Activated naive CD8-positive, alpha-beta T cell (primary cell): Measurements from ENCODE around the gene SPEF1.

Source experiments
- H3K27ac Mint-ChIP-seq: one replicate; pipeline ENCODE4 v1.8.0; 2021; ENCODE audit warnings: mixed read lengths
- H3K27me3 Mint-ChIP-seq: one replicate; pipeline ENCODE4 v1.8.0; 2021; ENCODE audit warnings: mixed read lengths
- H3K36me3 Mint-ChIP-seq: one replicate; pipeline ENCODE4 v1.8.0; 2021; ENCODE audit warnings: mixed read lengths
- H3K4me1 Mint-ChIP-seq: one replicate; pipeline ENCODE4 v1.8.0; 2021; ENCODE audit warnings: low read depth, mixed read lengths
- H3K4me3 Mint-ChIP-seq: one replicate; pipeline ENCODE4 v1.8.0; 2021; ENCODE audit warnings: mild to moderate bottlenecking, mixed read lengths
- H3K9me3 Mint-ChIP-seq: one replicate; pipeline ENCODE4 v1.8.0; 2021; ENCODE audit warnings: low read depth, mixed read lengths

The SPEF1 gene

GRCh38 chr20:3754276-3754630 is 27.0 kb downstream of the SPEF1 start:
- Mint-ChIP-seq H3K27ac (no peak overlapping the region), H3K36me3 (peaks cover 3% of the 10 kb centered on the region)

GRCh38 chr20:3753501-3754275 is 27.6 kb downstream of the SPEF1 start:
- Mint-ChIP-seq H3K27me3 (no peaks in the 10 kb centered on the region), H3K36me3 (peaks cover 3% of the 10 kb centered on the region), H3K4me1 (peaks cover 8% of the 10 kb centered on the region), H3K4me3 (no peak overlapping the region), H3K9me3 (no peaks in the 10 kb centered on the region), H3K27ac (no peak overlapping the region)

More at GRCh38 chr20:3754276-3754630, 27.0 kb downstream of the SPEF1 start:
- no peak overlapping the region for H3K4me3 Mint-ChIP-seq
- H3K9me3 Mint-ChIP-seq: no peaks in the 10 kb centered on the region
- H3K4me1 Mint-ChIP-seq: peaks cover 8% of the 10 kb centered on the region
- no peaks in the 10 kb centered on the region for H3K27me3 Mint-ChIP-seq

- Mint-ChIP-seq H3K9me3 (no peaks in the 10 kb centered on the region), H3K27me3 (no peaks in the 10 kb centered on the region), H3K36me3 (peaks cover 2% of the 10 kb centered on the region), H3K4me3 (peak overlapping the region; percentile 8), H3K27ac (no peak overlapping the region), H3K4me1 (peaks cover 8% of the 10 kb centered on the region)
Observed at GRCh38 chr20:3753098-3753497, 28.1 kb downstream of the SPEF1 start.

- no peaks in the 10 kb centered on the region for H3K9me3 Mint-ChIP-seq
- peak overlapping the region; percentile 56 for H3K4me3 Mint-ChIP-seq
- H3K27ac Mint-ChIP-seq: no peak overlapping the region
- no peaks in the 10 kb centered on the region for H3K36me3 Mint-ChIP-seq
- H3K4me1 Mint-ChIP-seq: peaks cover 8% of the 10 kb centered on the region
- H3K27me3 Mint-ChIP-seq: peaks cover under 1% of the 10 kb centered on the region
Observed at GRCh38 chr20:3752386-3752759, 28.9 kb downstream of the SPEF1 start.

- Mint-ChIP-seq H3K36me3 (no peaks in the 10 kb centered on the region), H3K4me3 (peak overlapping the region; percentile 56), H3K27ac (no peak overlapping the region), H3K27me3 (peaks cover 2% of the 10 kb centered on the region), H3K9me3 (no peaks in the 10 kb centered on the region), H3K4me1 (peaks cover 8% of the 10 kb centered on the region)
Observed at GRCh38 chr20:3751675-3752385, 29.4 kb downstream of the SPEF1 start.

GRCh38 chr20:3751305-3751674 is 30.0 kb downstream of the SPEF1 start:
- Mint-ChIP-seq H3K27ac (no peak overlapping the region), H3K27me3 (peaks cover 2% of the 10 kb centered on the region), H3K4me1 (peaks cover 8% of the 10 kb centered on the region), H3K9me3 (no peaks in the 10 kb centered on the region), H3K4me3 (no peak overlapping the region), H3K36me3 (no peaks in the 10 kb centered on the region)

- Mint-ChIP-seq H3K36me3 (no peaks in the 10 kb centered on the region), H3K27ac (no peak overlapping the region), H3K9me3 (no peaks in the 10 kb centered on the region), H3K4me1 (peaks cover 11% of the 10 kb centered on the region), H3K4me3 (no peak overlapping the region), H3K27me3 (peaks cover 3% of the 10 kb centered on the region)
Observed at GRCh38 chr20:3749689-3750531, 31.3 kb downstream of the SPEF1 start.

GRCh38 chr20:3749087-3749688 is 32.1 kb downstream of the SPEF1 start:
- Mint-ChIP-seq H3K4me1 (peaks cover 19% of the 10 kb centered on the region), H3K27me3 (peaks cover 3% of the 10 kb centered on the region), H3K36me3 (no peaks in the 10 kb centered on the region), H3K4me3 (no peak overlapping the region), H3K27ac (no peak overlapping the region), H3K9me3 (no peaks in the 10 kb centered on the region)

GRCh38 chr20:3748073-3748472 is 33.2 kb downstream of the SPEF1 start:
- no peaks in the 10 kb centered on the region for H3K36me3 Mint-ChIP-seq
- H3K27me3 Mint-ChIP-seq: peaks cover 3% of the 10 kb centered on the region
- H3K27ac Mint-ChIP-seq: no peak overlapping the region
- H3K4me1 Mint-ChIP-seq: peaks cover 20% of the 10 kb centered on the region
- no peak overlapping the region for H3K4me3 Mint-ChIP-seq
- H3K9me3 Mint-ChIP-seq: no peaks in the 10 kb centered on the region

- Mint-ChIP-seq H3K4me3 (no peak overlapping the region), H3K27ac (no peak overlapping the region), H3K4me1 (peaks cover 19% of the 10 kb centered on the region), H3K36me3 (no peaks in the 10 kb centered on the region), H3K27me3 (peaks cover 3% of the 10 kb centered on the region), H3K9me3 (no peaks in the 10 kb centered on the region)
Observed at GRCh38 chr20:3747471-3747870, 33.8 kb downstream of the SPEF1 start.

- peaks cover 3% of the 10 kb centered on the region for H3K27me3 Mint-ChIP-seq
- no peak overlapping the region for H3K27ac Mint-ChIP-seq
- peaks cover 12% of the 10 kb centered on the region for H3K4me1 Mint-ChIP-seq
- H3K9me3 Mint-ChIP-seq: no peaks in the 10 kb centered on the region
- H3K36me3 Mint-ChIP-seq: no peaks in the 10 kb centered on the region
- H3K4me3 Mint-ChIP-seq: no peak overlapping the region
Observed at GRCh38 chr20:3745686-3746173, 35.5 kb downstream of the SPEF1 start.

- H3K9me3 Mint-ChIP-seq: no peaks in the 10 kb centered on the region
- peaks cover 5% of the 10 kb centered on the region for H3K27me3 Mint-ChIP-seq
- peak overlapping the region; percentile 62 for H3K4me3 Mint-ChIP-seq
- no peaks in the 10 kb centered on the region for H3K36me3 Mint-ChIP-seq
- no peak overlapping the region for H3K27ac Mint-ChIP-seq
- H3K4me1 Mint-ChIP-seq: peaks cover 12% of the 10 kb centered on the region
Observed at GRCh38 chr20:3744806-3745685, 36.2 kb downstream of the SPEF1 start.

GRCh38 chr20:3744037-3744436 is 37.2 kb downstream of the SPEF1 start:
- Mint-ChIP-seq H3K36me3 (no peaks in the 10 kb centered on the region), H3K4me3 (peak overlapping the region; percentile 17), H3K27me3 (peaks cover 5% of the 10 kb centered on the region), H3K9me3 (no peaks in the 10 kb centered on the region), H3K27ac (no peak overlapping the region), H3K4me1 (peaks cover 12% of the 10 kb centered on the region)

- Mint-ChIP-seq H3K9me3 (no peaks in the 10 kb centered on the region), H3K4me1 (peaks cover 12% of the 10 kb centered on the region), H3K27me3 (peaks cover 5% of the 10 kb centered on the region), H3K4me3 (no peak overlapping the region), H3K27ac (no peak overlapping the region), H3K36me3 (no peaks in the 10 kb centered on the region)
Observed at GRCh38 chr20:3743251-3743650, 38.0 kb downstream of the SPEF1 start.
